HCT116 (cell line): ENCODE results near the gene DEFB114. TPM values are rescaled to one million over a fixed set of nuclear protein-coding genes. Genes with fewer than 3 reads are reported as not detected.

ENCODE experiments used
- ATAC-seq: fragments of 200-7000 bp; cut with Tn5 transposase; 2 replicates; pipeline ENCODE4 v1.9.1; 2020; ENCODE audit warnings: mild to moderate bottlenecking, moderate library complexity
- Bru-seq: library from RNA; stranded (reverse); fragments of 400-500 nt; gene quantifications from one replicate; lab custom pipeline; 2021; lab: Mats Ljungman, UMichigan
- BruChase-seq, 2 experiments: library from RNA; stranded (reverse); fragments of 400-500 nt; gene quantifications; one replicate each; lab custom pipeline; 2021; lab: Mats Ljungman, UMichigan
- BruUV-seq: library from RNA; stranded (reverse); fragments of 400-500 nt; replicated peaks from 2 replicates; lab custom pipeline; 2021; lab: Mats Ljungman, UMichigan
- CTCF ChIA-PET: fragments of 300-600 bp; sonication (Branson Sonifier 250); formaldehyde crosslinking; loops from one replicate; lab custom pipeline; 2021; ENCODE audit warnings: antibody characterized with exemption; lab: Charles Lee
- POLR2A ChIA-PET: fragments of 300-600, 350-600 bp; sonication (Branson Sonifier 250); formaldehyde crosslinking; loops from one replicate; lab custom pipeline; 2021; ENCODE audit warnings: antibody characterized with exemption; lab: Charles Lee
- RAD21 ChIA-PET, 2 experiments: fragments of 300-600 bp; sonication (Branson Sonifier 250); formaldehyde crosslinking; loops; one replicate each; lab custom pipeline; 2023; ENCODE audit warnings: low total read pairs in 2 of 2; ENCODE audit not compliant: uncharacterized antibody in 2 of 2, unreplicated experiment in 2 of 2, low non-redundant PET in 1 of 2; lab: Charles Lee
- DNase-seq: peaks from one replicate; pipeline ENCODE4 v3.0.0-alpha.2; 2010; ENCODE audit warnings: low read depth, low spot score
- H2AFZ ChIP-seq: fragments of 200-600 bp; shearing (Covaris generic), sonication (generic); 2 replicates; pipeline ENCODE4 v1.6.1; 2017; ENCODE audit warnings: low read depth, mixed run types, mixed read lengths, antibody characterized with exemption, low read length; ENCODE audit not compliant: poor library complexity, severe bottlenecking
- H3K27ac ChIP-seq: 2 replicates; pipeline ENCODE4 v1.5.1; 2012; ENCODE audit warnings: low read depth, low read length
- H3K27me3 ChIP-seq: fragments of 200-600 bp; sonication (generic); 2 replicates; pipeline ENCODE4 v1.6.1; 2016; ENCODE audit warnings: mixed run types, low read length, mixed read lengths; ENCODE audit not compliant: insufficient read depth
- H3K36me3 ChIP-seq, 2 experiments: fragments of 200-500 bp in 1 of 2; fragments of 200-600 bp in 1 of 2; sonication (Bioruptor generic) in 1 of 2; sonication (generic) in 1 of 2; 2 replicates each; pipeline versions ENCODE4 v1.5.1 to v1.6.1; 2014 to 2016; ENCODE audit warnings: low read length in 2 of 2, inconsistent platforms in 1 of 2, mixed read lengths in 1 of 2, mixed run types in 1 of 2; ENCODE audit not compliant: insufficient read depth in 2 of 2, control insufficient read depth in 1 of 2
- H3K4me1 ChIP-seq, 2 experiments: fragments of 200-600 bp in 1 of 2; sonication (generic) in 1 of 2; 2 replicates each; pipeline versions ENCODE4 v1.5.1 to v1.6.1; 2012 to 2017; ENCODE audit warnings: low read length in 2 of 2, inconsistent platforms in 1 of 2, mild to moderate bottlenecking in 1 of 2, mixed read lengths in 1 of 2, mixed run types in 1 of 2, moderate library complexity in 1 of 2; ENCODE audit not compliant: insufficient read depth in 2 of 2, control insufficient read depth in 1 of 2
- H3K4me2 ChIP-seq: fragments of 200-600 bp; sonication (generic); 2 replicates; pipeline ENCODE4 v1.6.1; 2017; ENCODE audit warnings: mixed run types, low read length, mixed read lengths
- H3K4me3 ChIP-seq, 2 experiments: fragments of 200-600 bp in 1 of 2; sonication (generic) in 1 of 2; replicated peaks in 1 of 2; 2 replicates each; pipeline ENCODE4 v1.5.1; 2011 to 2016; ENCODE audit warnings: low read length in 2 of 2, control low read depth in 1 of 2, low read depth in 1 of 2, mild to moderate bottlenecking in 1 of 2, mixed read lengths in 1 of 2, mixed run types in 1 of 2
- H3K79me2 ChIP-seq: fragments of 200-600 bp; sonication (generic); 2 replicates; pipeline ENCODE4 v1.6.1; 2017; ENCODE audit warnings: mild to moderate bottlenecking, mixed run types, low read length, moderate library complexity, mixed read lengths; ENCODE audit not compliant: insufficient read depth
- H3K9ac ChIP-seq: fragments of 200-600 bp; sonication (generic); 2 replicates; pipeline ENCODE4 v1.6.1; 2016; ENCODE audit warnings: low read length, mixed read lengths
- H3K9me2 ChIP-seq: fragments of 200-600 bp; sonication (generic), shearing (Covaris generic); 2 replicates; pipeline ENCODE4 v1.6.1; 2017; ENCODE audit warnings: mixed run types, mild to moderate bottlenecking, moderate library complexity; ENCODE audit not compliant: insufficient read depth
- H3K9me3 ChIP-seq, 2 experiments: fragments of 200-500 bp in 1 of 2; fragments of 200-600 bp in 1 of 2; sonication (Bioruptor generic) in 1 of 2; sonication (generic) in 1 of 2; 2 replicates each; pipeline ENCODE4 v1.6.1; 2014 to 2017; ENCODE audit warnings: low read length in 2 of 2, mixed read lengths in 2 of 2, inconsistent platforms in 1 of 2, low read depth in 1 of 2, mild to moderate bottlenecking in 1 of 2, mixed run types in 1 of 2, moderate library complexity in 1 of 2; ENCODE audit not compliant: control insufficient read depth in 1 of 2, insufficient read depth in 1 of 2
- H4K20me1 ChIP-seq: fragments of 200-600 bp; sonication (generic), shearing (Covaris generic); 2 replicates; pipeline ENCODE4 v1.6.1; 2017; ENCODE audit warnings: mixed run types, mild to moderate bottlenecking, moderate library complexity; ENCODE audit not compliant: insufficient read depth
- CEBPB ChIP-seq: IDR thresholded peaks from 2 replicates; pipeline ENCODE4 v1.6.1; 2012; ENCODE audit warnings: low read depth
- EZH2 ChIP-seq: fragments of 200-600 bp; sonication (generic); IDR thresholded peaks from 2 replicates; pipeline ENCODE4 v1.6.1; 2017; ENCODE audit warnings: antibody characterized with exemption, mixed run types
- FOSL1 ChIP-seq: IDR thresholded peaks from 2 replicates; pipeline ENCODE4 v1.6.1; 2012; ENCODE audit warnings: low read depth
- TCF7L2 ChIP-seq: IDR thresholded peaks from 2 replicates; pipeline ENCODE4 v1.7.0; 2011; ENCODE audit warnings: borderline replicate concordance, inconsistent platforms; ENCODE audit not compliant: insufficient read depth, insufficient read length; ENCODE audit errors: extremely low read depth
- intact Hi-C: fragments of 100-400 bp; cut with micrococcal nuclease; formaldehyde crosslinking; loops from 2 replicates; pipeline ENCODE4 v1.10.0; 2022
- long read RNA-seq: library from polyadenylated mRNA; unstranded; transcript quantifications from one replicate; pipeline ENCODE4 v2.0.0, GENCODE V29; 2021; ENCODE audit not compliant: unreplicated experiment
- polyA plus RNA-seq: library from polyadenylated mRNA; unstranded; fragments of >200 nt; gene quantifications from 2 replicates; pipeline ENCODE4 v1.2.1, GENCODE V29; 2012; ENCODE audit warnings: missing spikeins
- total RNA-seq: library from RNA; stranded (reverse); gene quantifications from one replicate; pipeline ENCODE4 v1.2.1, GENCODE V29; 2021; ENCODE audit not compliant: unreplicated experiment

Gene DEFB114, protein sequence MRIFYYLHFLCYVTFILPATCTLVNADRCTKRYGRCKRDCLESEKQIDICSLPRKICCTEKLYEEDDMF
- total RNA-seq (not detected), Bru-seq, nascent RNA (not detected), BruChase-seq, experiment 1, labeled RNA remaining after a 6-hour chase (not detected), BruChase-seq, experiment 2, labeled RNA remaining after a 2-hour chase (not detected)
- not detected in 2 replicates for polyA plus RNA-seq
- long read RNA-seq, result 0 reads

DNA sequence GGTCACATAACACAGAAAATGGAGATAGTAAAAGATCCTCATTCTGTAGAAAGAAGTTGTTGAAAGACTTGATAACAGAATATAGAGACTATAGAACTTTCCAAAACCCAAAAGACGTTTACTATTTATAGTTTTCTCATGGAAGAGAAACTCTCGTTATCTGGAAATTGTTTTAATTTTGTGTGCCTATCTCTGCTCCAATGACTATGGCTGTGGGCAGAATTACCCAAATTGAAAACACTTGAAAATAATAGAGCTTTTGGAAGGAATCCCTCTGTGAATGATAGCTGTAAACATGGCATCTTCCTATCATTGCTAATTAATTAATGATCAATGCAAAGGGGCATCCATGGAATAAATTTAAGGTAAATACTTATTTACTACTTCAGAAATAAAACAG is at the start of gene DEFB114:
DEFB114 (minus strand) TSS at position 101 of the 400 bp plus-strand sequence; CDS start at position 42, 59 bp downstream.
- Histone ChIP-seq H3K9me2 (no peaks in the 10 kb centered on the region), H3K27ac (no peak within 1 kb of the TSS), H3K9ac (no peak within 1 kb of the TSS), H2AFZ (no peak within 1 kb of the TSS), H3K9me3 (no peaks in the 10 kb centered on the region), H3K79me2 (no peaks in the 10 kb centered on the region), H3K4me2 (no peak within 1 kb of the TSS), H4K20me1 (no peaks in the 10 kb centered on the region; the same call in 1 of the 2 replicates), H3K4me3 (no peak within 1 kb of the TSS), H3K36me3 (no peaks in the 10 kb centered on the region), H3K4me1 (no peaks in the 10 kb centered on the region), H3K27me3 (no peaks in the 10 kb centered on the region)
- ATAC-seq, result no peak
- no TSS peak for BruUV-seq
- ChIA-PET POLR2A (no interaction called here), RAD21 (no interaction called here), CTCF (no interaction called here)
- DNase-seq, result no peak
- intact Hi-C loops, result no loop called here
- no peak for TF ChIP-seq TCF7L2
- TF ChIP-seq FOSL1, result no peak

DNA sequence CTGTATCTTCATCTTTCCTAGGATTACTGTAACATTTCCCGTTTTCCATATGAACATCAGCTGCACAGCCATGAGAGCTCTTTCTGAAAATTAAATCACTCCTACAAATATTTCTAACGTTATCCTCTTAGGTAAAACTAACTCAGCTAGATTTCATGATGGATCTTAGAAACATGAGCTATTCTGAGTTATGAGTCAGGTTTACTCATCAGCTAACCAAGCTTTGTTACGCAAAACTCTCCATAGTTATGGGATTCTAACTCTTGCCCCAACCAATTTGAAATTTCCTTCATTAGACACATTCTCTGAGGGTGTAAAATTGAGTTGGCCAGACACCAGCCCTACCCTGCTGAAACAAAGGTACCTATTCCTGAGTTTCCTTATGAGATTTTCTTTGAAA is 43.9 kb upstream of the DEFB114 start:
- DNase-seq, result no peak
- Histone ChIP-seq H3K9ac (no peak overlapping the region), H3K27ac (no peak overlapping the region), H3K4me2 (peak overlapping the region; percentile 3; the same call in 1 of the 2 replicates), H3K9me3 (no peaks in the 10 kb centered on the region), H3K27me3 (no peaks in the 10 kb centered on the region), H3K79me2 (no peaks in the 10 kb centered on the region), H3K9me2 (no peaks in the 10 kb centered on the region), H4K20me1 (no peaks in the 10 kb centered on the region), H2AFZ (no peak overlapping the region), H3K36me3 (no peaks in the 10 kb centered on the region), H3K4me1 (no peaks in the 10 kb centered on the region), H3K4me3 (no peak overlapping the region)
- ChIA-PET CTCF (no interaction called here), POLR2A (no interaction called here), RAD21 (no interaction called here)
- peak; percentile 39; the same call in 1 of the 2 replicates for TF ChIP-seq CEBPB
- TF ChIP-seq FOSL1, result peak; percentile 52; the same call in 1 of the 2 replicates
- no peak for TF ChIP-seq EZH2
- intact Hi-C loops, result no loop called here
- no peak for ATAC-seq
- BruUV-seq, result no TSS peak
